Upper lobe of left lung (tissue), 4 donors: ENCODE results near the gene RYR3.

ENCODE experiments used
- EP300 ChIP-seq, 4 donors: sonication (generic); formaldehyde crosslinking; IDR thresholded peaks; one replicate each; pipeline ENCODE4 v1.5.1; 2017; ENCODE audit warnings: antibody characterized with exemption in 4 of 4, control low read depth in 2 of 4
- POLR2A ChIP-seq, 4 donors: fragments of 450-650 bp; IDR thresholded peaks; one replicate each; pipeline ENCODE4 v1.5.1; 2016 to 2017; ENCODE audit warnings: antibody characterized with exemption in 4 of 4, mild to moderate bottlenecking in 2 of 4
- POLR2AphosphoS5 ChIP-seq, 2 donors: sonication (generic); formaldehyde crosslinking; IDR thresholded peaks; one replicate each; pipeline ENCODE4 v1.5.1; 2017; ENCODE audit warnings: antibody characterized with exemption in 2 of 2

DNA sequence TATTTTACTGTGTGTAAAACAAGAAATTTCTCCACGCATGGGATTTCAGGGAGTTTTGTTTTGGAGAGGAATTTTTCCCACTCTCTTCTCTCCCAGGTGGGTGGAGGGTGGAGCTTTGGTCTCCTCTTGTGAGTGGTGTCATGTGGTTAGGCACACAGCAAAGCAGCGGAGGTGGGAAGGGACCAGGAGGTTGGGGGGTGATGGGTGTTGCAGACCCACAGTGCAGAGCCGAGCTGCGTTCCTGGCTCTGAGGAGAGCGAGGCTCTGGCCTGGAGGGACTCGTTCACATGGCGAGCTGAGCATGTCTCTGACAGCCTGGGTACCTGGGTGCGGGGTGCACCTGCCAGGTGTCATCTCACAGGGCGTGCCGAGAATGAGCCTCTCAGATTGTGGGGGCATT is 87.8 kb downstream of the RYR3 start:
- TF ChIP-seq POLR2A (IDR thresholded peaks at IDR 0.05) (no peak), EP300 (IDR thresholded peaks at IDR 0.05) (no peak), POLR2AphosphoS5 (IDR thresholded peaks at IDR 0.05) (no peak)
